Measurements from ENCODE around the gene MARCKSL1. TPM values are rescaled to one million over a fixed set of nuclear protein-coding genes. Genes with fewer than 3 reads are reported as not detected.
A peak's percentile ranks its signal among the peaks of the same experiment; 100 is the strongest.

MARCKSL1 gene
- total and polyA plus RNA-seq, 2 donors (not counting 1 experiment from before 2014, with no cell fraction given), result 73.2 to 106 TPM

GRCh38 chr1:32350785-32351398, 14.9 kb upstream of the MARCKSL1 start:
- H4K20me1 ChIP-seq (ENCODE audit: control insufficient read depth, insufficient read depth, low read length, poor library complexity, severe bottlenecking), result no peaks in the 10 kb centered on the region
- H3K27ac ChIP-seq (ENCODE audit: low read length in 2 of 2), result peak overlapping the region; percentile 54 to 91
- H3K36me3 ChIP-seq (replicated peaks in 1 of 2; ENCODE audit: control extremely low read depth in 1 of 2, control insufficient read depth in 1 of 2, extremely low read depth in 1 of 2, insufficient read depth in 2 of 2, low read length in 1 of 2), result no peaks in the 10 kb centered on the region
- WGBS (ENCODE audit: insufficient coverage), result 17% methylated on average over 21 of the region's 28 CpGs
- ATAC-seq (ENCODE audit: low read depth) (peak; percentile 70), DNase-seq (no peak)
- H3K27me3 ChIP-seq (replicated peaks in 1 of 4; ENCODE audit: control extremely low read depth in 1 of 4, control insufficient read depth in 3 of 4, insufficient read depth in 4 of 4, low read length in 3 of 4), result no peaks in the 10 kb centered on the region
- H3K4me2 ChIP-seq (replicated peaks; ENCODE audit: low read depth, low read length, poor library complexity, severe bottlenecking), result peak overlapping the region; percentile 99
- H3K9me3 ChIP-seq (ENCODE audit: control extremely low read depth in 1 of 3, control insufficient read depth in 2 of 3, insufficient read depth in 1 of 3, low read length in 2 of 3), result peaks cover 0 to 15% (median 4%) of the 10 kb centered on the region in 3 donors
- H3K4me3 ChIP-seq (ENCODE audit: control extremely low read depth in 1 of 5, extremely low read depth in 1 of 5, insufficient read depth in 1 of 5, low read depth in 2 of 5, low read length in 4 of 5), result peak overlapping the region; percentile 40 to 75 (median 63)
- CTCF ChIA-PET, result interaction anchor here (0.8 to 3.4 kb wide), 9 partner anchors 9 to 135 kb away, joined by 3 to 29 read pairs (median 5); partner anchors contain the start of genes BSDC1 and MARCKSL1
- peak overlapping the region; percentile 95 for H2AFZ ChIP-seq (ENCODE audit: insufficient read depth, low read depth, low read length, poor library complexity, severe bottlenecking)
- POLR2A ChIA-PET, result interaction anchor here (0.6 to 3.6 kb wide), 9 partner anchors 9 to 110 kb away, joined by 3 to 51 read pairs (median 4); partner anchors contain the start of genes HDAC1 and MARCKSL1
- H3K9me3 Mint-ChIP-seq (ENCODE audit: insufficient read depth), result no peaks in the 10 kb centered on the region
- peak overlapping the region; percentile 88 for H3K27ac Mint-ChIP-seq
- peak overlapping the region; percentile 80 for H3K9ac ChIP-seq (ENCODE audit: low read length)
- intact Hi-C loops (cut with micrococcal nuclease), result loop anchor here (1.0 to 10.0 kb wide), 9 partner anchors 9 to 706 kb away; partner anchors contain the start of genes BSDC1, EIF3I, HDAC1 and MARCKSL1
- peaks cover 22% of the 10 kb centered on the region for H3K4me1 Mint-ChIP-seq
- no peaks in the 10 kb centered on the region for H3K27me3 Mint-ChIP-seq
- H3K4me3 Mint-ChIP-seq, result peak overlapping the region; percentile 88
- H3K79me2 ChIP-seq (ENCODE audit: control insufficient read depth, insufficient read depth, low read length), result peaks cover 2% of the 10 kb centered on the region
- TF ChIP-seq EZH2 (IDR thresholded peaks at IDR 0.05; ENCODE audit: borderline replicate concordance, insufficient read depth, low read depth, low read length, poor library complexity, severe bottlenecking), result no peak
- TF ChIP-seq CTCF (IDR thresholded peaks at IDR 0.05), result peak; percentile 67
- H3K4me1 ChIP-seq (ENCODE audit: control insufficient read depth in 2 of 2, insufficient read depth in 2 of 2, low read length in 2 of 2), result peaks cover 14 to 27% of the 10 kb centered on the region in 2 donors

- 41% methylated on average over 7 of the region's 8 CpGs for WGBS (ENCODE audit: insufficient coverage)
- Histone ChIP-seq H3K27me3 (replicated peaks in 1 of 4; ENCODE audit: control extremely low read depth in 1 of 4, control insufficient read depth in 3 of 4, insufficient read depth in 4 of 4, low read length in 3 of 4) (no peaks in the 10 kb centered on the region), H3K9me3 (ENCODE audit: control extremely low read depth in 1 of 3, control insufficient read depth in 2 of 3, insufficient read depth in 1 of 3, low read length in 2 of 3) (peaks cover 0 to 15% (median 4%) of the 10 kb centered on the region in 3 donors), H3K4me1 (ENCODE audit: control insufficient read depth in 2 of 2, insufficient read depth in 2 of 2, low read length in 2 of 2) (peaks cover 14 to 27% of the 10 kb centered on the region in 2 donors), H3K36me3 (replicated peaks in 1 of 2; ENCODE audit: control extremely low read depth in 1 of 2, control insufficient read depth in 1 of 2, extremely low read depth in 1 of 2, insufficient read depth in 2 of 2, low read length in 1 of 2) (no peaks in the 10 kb centered on the region), H2AFZ (ENCODE audit: insufficient read depth, low read depth, low read length, poor library complexity, severe bottlenecking) (no peak overlapping the region), H3K4me3 (ENCODE audit: control extremely low read depth in 1 of 5, extremely low read depth in 1 of 5, insufficient read depth in 1 of 5, low read depth in 2 of 5, low read length in 4 of 5) (no peak overlapping the region), H3K27ac (ENCODE audit: low read length in 2 of 2) (no peak overlapping the region), H4K20me1 (ENCODE audit: control insufficient read depth, insufficient read depth, low read length, poor library complexity, severe bottlenecking) (no peaks in the 10 kb centered on the region), H3K4me2 (replicated peaks; ENCODE audit: low read depth, low read length, poor library complexity, severe bottlenecking) (no peak overlapping the region), H3K79me2 (ENCODE audit: control insufficient read depth, insufficient read depth, low read length) (peaks cover 2% of the 10 kb centered on the region), H3K9ac (ENCODE audit: low read length) (no peak overlapping the region)
- Mint-ChIP-seq H3K9me3 (ENCODE audit: insufficient read depth) (no peaks in the 10 kb centered on the region), H3K27me3 (no peaks in the 10 kb centered on the region), H3K4me3 (no peak overlapping the region), H3K4me1 (peaks cover 22% of the 10 kb centered on the region), H3K27ac (peak overlapping the region; percentile 43)
- POLR2A ChIA-PET, result interaction anchor here (3.6 kb wide), 1 partner anchor 12 kb away, joined by 51 read pairs; the partner anchor contains the start of gene MARCKSL1
- CTCF ChIA-PET, result interaction anchor here (1.8 kb wide), 2 partner anchors 8 to 13 kb away, joined by 5 to 8 read pairs; partner anchors contain the start of gene MARCKSL1
- TF ChIP-seq CTCF (IDR thresholded peaks at IDR 0.05) (no peak), EZH2 (IDR thresholded peaks at IDR 0.05; ENCODE audit: borderline replicate concordance, insufficient read depth, low read depth, low read length, poor library complexity, severe bottlenecking) (no peak)
- intact Hi-C loops (cut with micrococcal nuclease), result no loop called here
- ATAC-seq (ENCODE audit: low read depth) (no peak), DNase-seq (no peak)
Observed at GRCh38 chr1:32349211-32349708, 13.2 kb upstream of the MARCKSL1 start.

All from B cell (primary cell).